Aorta (tissue), 5 donors: ENCODE measurements around the gene CUL1. TPM values are rescaled to one million over a fixed set of nuclear protein-coding genes. Genes with fewer than 3 reads are reported as not detected.
"Not testable (repeated sequence)": the region's sequence is repeated elsewhere in the genome, so short reads cannot be mapped to it uniquely, and the experiment has no call there.

Experiments used
- ATAC-seq: fragments of 200-7000 bp; cut with Tn5 transposase; one replicate; pipeline ENCODE4 v1.9.1; 2022; ENCODE audit warnings: moderate library complexity; ENCODE audit not compliant: low FRiP score
- DNase-seq, 2 donors: peaks; one replicate each; pipeline ENCODE4 v3.0.0-alpha.2; 2020
- H3K27ac ChIP-seq, 2 donors: one replicate each; pipeline ENCODE4 v1.5.1; 2013; ENCODE audit warnings: low read length in 2 of 2, mild to moderate bottlenecking in 2 of 2, moderate library complexity in 2 of 2, control low read depth in 1 of 2, inconsistent platforms in 1 of 2, low read depth in 1 of 2
- H3K27me3 ChIP-seq, 2 donors: one replicate each; pipeline ENCODE4 v1.6.1; 2013; ENCODE audit warnings: control low read depth in 1 of 2, low read length in 1 of 2, mild to moderate bottlenecking in 1 of 2, moderate library complexity in 1 of 2; ENCODE audit not compliant: insufficient read depth in 2 of 2, control insufficient read depth in 1 of 2
- H3K36me3 ChIP-seq, 2 donors: one replicate each; pipeline ENCODE4 v1.6.1; 2013; ENCODE audit warnings: control low read depth in 1 of 2, low read length in 1 of 2, mild to moderate bottlenecking in 1 of 2; ENCODE audit not compliant: insufficient read depth in 2 of 2, control insufficient read depth in 1 of 2
- H3K4me1 ChIP-seq, 2 donors: one replicate each; pipeline ENCODE4 v1.6.1; 2013; ENCODE audit warnings: low read length in 2 of 2, control low read depth in 1 of 2, mild to moderate bottlenecking in 1 of 2, moderate library complexity in 1 of 2; ENCODE audit not compliant: insufficient read depth in 2 of 2, control insufficient read depth in 1 of 2
- H3K4me3 ChIP-seq, 2 donors: one replicate each; pipeline ENCODE4 v1.5.1; 2013; ENCODE audit warnings: low read length in 2 of 2, control low read depth in 1 of 2, mild to moderate bottlenecking in 1 of 2
- H3K9me3 ChIP-seq: one replicate; pipeline ENCODE4 v1.6.1; 2013; ENCODE audit warnings: mild to moderate bottlenecking, low read length; ENCODE audit not compliant: control insufficient read depth
- WGBS, 2 donors: extraction: QIAGEN DNeasy Blood & Tissue Kit; methylation state at CpG; one replicate each; pipeline ENCODE4 v1.1.7; 2013; 5-methylcytosine and 5-hydroxymethylcytosine counted together
- intact Hi-C, 2 donors: fragments of 100-400 bp; cut with DNase I; formaldehyde crosslinking; loops; one replicate each; pipeline versions ENCODE4 v1.14.2 to v1.15.0; 2022
- polyA plus RNA-seq, 2 donors: library from polyadenylated mRNA; stranded (reverse); fragments of 200-250 nt; gene quantifications; one replicate each; pipeline ENCODE4 v1.2.3, GENCODE V29; 2013
- total RNA-seq, 2 donors: library from RNA; stranded (reverse); fragmentation: NEBNext Ultra II Directional; extraction: Animal tissue kit (Norgen Biotek cat#: 25700); gene quantifications; one replicate each; pipeline ENCODE4 v1.2.1, GENCODE V29; 2021
- donor health status: healthy with polysubstance abuse.
- donor health status: Bipolar disorder and iron deficiency.
- donor health status: DM: no; HTN: no; CAD: no.
- donor health status: DM: no; HTN: no; CAD: no.
- donor health status: DM: yes; HTN: yes; CAD: no.

Gene CUL1
- total and polyA plus RNA-seq, 4 donors: 24.5 to 49.7 (median 39.1) TPM

DNA sequence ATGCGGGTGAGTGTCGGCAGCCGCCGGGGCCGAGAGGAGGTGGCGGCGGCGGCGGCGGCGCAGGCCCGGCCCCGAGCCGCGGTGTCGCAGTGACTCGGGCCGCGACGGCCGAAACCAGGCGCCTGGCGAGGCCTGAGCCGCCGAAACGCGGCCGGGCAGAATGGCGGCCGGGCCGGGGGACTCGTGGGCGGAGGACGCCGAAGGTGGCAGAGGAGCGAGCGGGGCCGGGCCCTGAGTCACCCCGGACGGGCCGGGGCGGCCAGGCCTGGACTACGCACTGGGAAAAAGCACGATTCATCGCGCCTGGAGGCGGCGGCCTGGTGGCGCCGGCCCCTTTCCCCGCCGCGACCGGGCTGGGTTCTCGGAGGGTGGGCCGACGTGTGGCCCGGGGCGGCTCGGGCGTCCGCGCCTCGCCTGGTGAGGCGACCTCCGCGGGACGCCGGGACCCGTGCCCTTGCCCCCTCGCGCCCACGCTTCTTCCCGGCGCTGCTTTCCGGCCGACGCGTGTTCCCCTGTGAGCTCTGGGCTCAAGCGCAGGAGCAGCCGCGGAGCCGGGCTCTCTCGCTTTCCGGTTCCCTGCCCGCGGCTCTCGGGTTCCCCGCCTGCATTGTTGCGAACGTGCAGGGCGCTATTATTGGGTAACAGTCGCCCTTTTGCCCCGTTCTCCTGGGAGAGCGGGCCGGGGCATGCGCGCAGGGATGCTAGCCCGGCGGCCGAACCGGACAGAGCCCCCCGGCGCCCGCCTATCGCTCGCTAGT lies 500 bp downstream of the CUL1 start:
- H3K27ac ChIP-seq: peak overlapping the region; percentile 83 to 99
- peak overlapping the region; percentile 99 to 100 for H3K4me3 ChIP-seq
- intact Hi-C loops: loop anchor here (5.0 to 10.0 kb wide), 2 partner anchors 33 to 186 kb away; partner anchors contain the start of gene EZH2 (in 1 of the 2)
- DNase-seq (peak; percentile 72 to 88), ATAC-seq (peak; percentile 62)
- H3K36me3 ChIP-seq: no peaks in the 10 kb centered on the region
- peaks cover 7% of the 10 kb centered on the region in 2 donors for H3K4me1 ChIP-seq
- H3K9me3 ChIP-seq: no peaks in the 10 kb centered on the region
- 0 to 1% methylated on average over 68 to 107 of the region's 107 CpGs for WGBS, 2 donors
- H3K27me3 ChIP-seq: no peaks in the 10 kb centered on the region

DNA sequence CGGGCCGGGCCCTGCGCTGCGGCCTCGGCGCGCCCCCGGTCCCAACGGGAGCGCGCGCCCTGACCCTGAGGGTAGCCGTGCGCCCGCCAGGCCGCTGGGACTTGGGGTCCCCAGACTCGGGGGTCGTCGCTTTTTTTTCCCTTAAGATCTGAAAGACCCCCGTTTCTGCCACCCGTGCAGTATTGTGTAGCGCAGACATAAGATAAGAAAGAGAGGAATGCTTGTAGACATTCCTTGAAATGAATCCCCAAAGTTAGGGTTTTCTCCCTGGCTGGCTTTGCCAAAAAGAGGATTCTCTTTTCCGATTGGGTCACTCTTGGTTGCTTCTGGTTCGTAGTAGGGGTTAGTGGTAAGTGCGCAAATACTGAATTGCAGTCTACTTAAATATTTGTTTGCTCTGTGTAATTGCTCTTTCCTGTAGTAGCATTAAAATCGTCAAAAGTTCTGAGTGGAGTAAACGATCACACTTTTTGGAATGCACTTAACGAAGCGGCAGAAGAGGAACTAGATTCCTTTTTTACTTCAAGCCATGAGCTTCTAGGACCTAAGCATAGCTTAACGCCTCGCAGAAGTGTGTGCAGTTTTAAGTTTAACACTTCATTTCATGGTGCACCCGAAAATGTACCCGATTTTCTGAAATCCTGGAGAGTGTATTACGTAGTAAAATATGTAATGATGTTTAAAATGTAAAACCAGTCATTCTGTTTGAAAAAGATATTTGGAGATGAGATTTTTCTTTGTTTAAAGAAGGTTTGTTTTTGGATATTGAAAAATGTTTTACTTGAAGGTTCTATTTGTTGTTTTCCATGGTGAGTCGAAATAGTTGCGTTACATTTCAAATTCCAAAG lies 1.3 kb downstream of the CUL1 start:
- Histone ChIP-seq H3K36me3 (no peaks in the 10 kb centered on the region), H3K27ac (peak overlapping the region; percentile 83 to 99), H3K4me1 (peaks cover 7 to 10% of the 10 kb centered on the region in 2 donors), H3K4me3 (peak overlapping the region; percentile 99 to 100), H3K9me3 (no peaks in the 10 kb centered on the region), H3K27me3 (no peaks in the 10 kb centered on the region)
- DNase-seq (no peak), ATAC-seq (peak; percentile 70)
- intact Hi-C loops: loop anchor here (5.0 to 10.0 kb wide), 2 partner anchors 32 to 185 kb away; partner anchors contain the start of gene EZH2 (in 1 of the 2)
- 1% methylated on average over 29 to 36 of the region's 36 CpGs for WGBS, 2 donors

DNA sequence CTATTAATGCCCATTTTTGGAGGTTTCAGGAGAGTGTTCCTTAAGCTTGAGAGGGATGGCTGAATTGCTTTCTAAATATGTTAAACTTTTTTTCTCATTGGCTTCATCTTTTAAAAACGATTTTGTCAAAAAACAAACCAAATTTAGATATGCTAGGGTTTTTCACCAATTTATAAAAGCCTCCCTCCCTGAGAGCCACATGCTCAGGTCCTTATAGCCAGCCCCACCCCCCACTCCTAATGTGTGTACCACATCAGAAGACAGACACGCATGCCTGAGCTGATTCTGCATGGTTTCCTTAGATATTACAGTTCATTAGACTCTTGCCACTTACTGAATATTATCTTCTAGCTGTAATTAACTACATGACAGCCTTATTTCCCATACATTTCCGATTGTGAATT lies 2.0 kb downstream of the CUL1 start:
- Histone ChIP-seq H3K27me3 (no peaks in the 10 kb centered on the region), H3K36me3 (no peaks in the 10 kb centered on the region), H3K4me1 (peaks cover 7 to 10% of the 10 kb centered on the region in 2 donors), H3K27ac (no peak overlapping the region), H3K4me3 (peak overlapping the region; percentile 99 to 100), H3K9me3 (no peaks in the 10 kb centered on the region)
- WGBS, 2 donors: 3% methylated on average over 3 of the region's 3 CpGs
- intact Hi-C loops: no loop called here
- DNase-seq (no peak), ATAC-seq (no peak)

DNA sequence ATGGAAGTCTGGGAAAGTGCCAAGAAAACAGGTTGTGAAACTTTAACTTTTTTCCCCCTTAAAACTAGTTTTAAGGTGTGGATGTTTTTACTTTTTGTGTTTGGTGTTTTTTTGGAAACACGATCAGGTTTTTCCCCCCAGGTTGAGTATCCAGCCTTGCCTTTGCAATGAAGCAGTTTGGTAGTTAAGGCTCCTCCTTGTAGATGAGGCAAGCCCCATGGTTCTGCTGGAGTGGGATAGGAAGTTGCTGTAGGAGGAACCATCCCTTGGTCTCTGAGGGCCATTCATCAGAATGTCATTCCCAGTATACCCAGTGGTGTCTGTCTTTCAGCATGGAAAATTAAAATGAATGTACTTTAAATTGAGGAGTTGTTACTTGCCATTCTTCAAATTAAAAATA lies 2.7 kb downstream of the CUL1 start:
- no peaks in the 10 kb centered on the region for H3K36me3 ChIP-seq

DNA sequence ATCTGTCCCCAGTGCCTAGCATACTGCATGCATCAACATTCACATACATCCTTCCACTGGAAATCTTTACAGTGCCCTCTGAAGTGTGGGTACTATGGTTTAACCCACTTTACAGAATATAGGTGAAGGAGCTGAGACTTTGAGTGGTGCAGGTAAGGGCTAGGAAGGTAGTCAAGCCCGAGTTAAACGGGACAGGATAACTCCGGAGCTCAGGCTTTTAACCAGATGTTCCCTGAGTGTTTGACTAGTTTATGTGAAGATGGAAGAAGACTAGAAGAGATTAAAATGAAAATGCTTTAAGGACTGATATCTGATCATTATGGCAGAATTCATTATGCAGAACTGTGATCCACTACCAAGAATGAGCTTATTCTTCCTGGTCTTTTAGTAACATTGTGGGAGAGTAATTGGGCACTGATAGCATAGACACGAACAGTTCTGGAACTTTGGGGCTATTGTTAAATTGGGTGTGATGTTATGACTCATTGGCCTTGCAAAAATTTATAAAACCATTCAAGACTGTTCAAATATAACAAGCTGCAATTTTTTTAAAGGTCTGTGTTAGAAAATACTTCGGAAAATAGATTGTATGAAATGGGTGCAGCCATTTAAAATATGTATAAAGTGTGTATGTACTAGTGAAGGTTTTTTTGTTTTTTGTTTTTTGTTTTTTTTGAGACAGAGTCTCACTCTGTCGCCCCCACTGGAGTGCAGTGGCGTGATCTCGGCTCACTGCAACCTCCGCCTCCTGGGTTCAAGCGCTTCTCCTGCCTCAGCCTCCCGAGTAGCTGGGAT lies 4.4 kb downstream of the CUL1 start:
- Histone ChIP-seq H3K9me3 (no peaks in the 10 kb centered on the region), H3K27me3 (no peaks in the 10 kb centered on the region), H3K4me1 (peaks cover 7 to 10% of the 10 kb centered on the region in 2 donors), H3K36me3 (no peaks in the 10 kb centered on the region), H3K4me3 (no peak overlapping the region), H3K27ac (no peak overlapping the region)
- 80 to 82% methylated on average over 11 of the region's 11 CpGs for WGBS, 2 donors
- ATAC-seq: no peak
- intact Hi-C loops: no loop called here
- no peak for DNase-seq

More for the DNA sequence above, 2.7 kb downstream of the CUL1 start:
- DNase-seq (no peak), ATAC-seq (no peak)
- intact Hi-C loops: no loop called here
- no peak overlapping the region for H3K27ac ChIP-seq
- H3K4me3 ChIP-seq: peak overlapping the region in 1 of 2 donors; percentile 23
- H3K9me3 ChIP-seq: no peaks in the 10 kb centered on the region
- peaks cover 7 to 10% of the 10 kb centered on the region in 2 donors for H3K4me1 ChIP-seq
- 0 to 35% methylated on average over 1 of the region's 1 CpG for WGBS, 2 donors
- no peaks in the 10 kb centered on the region for H3K27me3 ChIP-seq

DNA sequence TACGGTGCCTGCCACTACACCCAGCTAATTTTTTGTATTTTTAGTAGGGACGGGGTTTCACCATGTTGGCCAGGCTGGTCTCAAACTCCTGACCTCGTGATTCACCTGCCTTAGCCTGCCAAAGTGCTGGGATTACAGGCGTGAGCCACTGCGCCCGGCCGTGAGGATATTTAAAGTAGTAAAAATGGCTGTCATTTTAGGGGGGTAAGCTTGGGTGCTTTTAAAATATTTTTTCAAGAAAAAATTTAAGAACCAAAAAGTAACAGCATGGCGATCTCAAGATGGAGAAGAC lies 4.9 kb downstream of the CUL1 start:
- WGBS, 2 donors: 81 to 86% methylated on average over 8 of the region's 8 CpGs
- H3K9me3 ChIP-seq, ATAC-seq, H3K4me1 ChIP-seq, H3K4me3 ChIP-seq, H3K27me3 ChIP-seq, H3K27ac ChIP-seq, H3K36me3 ChIP-seq, intact Hi-C loops, DNase-seq: not testable (repeated sequence)

DNA sequence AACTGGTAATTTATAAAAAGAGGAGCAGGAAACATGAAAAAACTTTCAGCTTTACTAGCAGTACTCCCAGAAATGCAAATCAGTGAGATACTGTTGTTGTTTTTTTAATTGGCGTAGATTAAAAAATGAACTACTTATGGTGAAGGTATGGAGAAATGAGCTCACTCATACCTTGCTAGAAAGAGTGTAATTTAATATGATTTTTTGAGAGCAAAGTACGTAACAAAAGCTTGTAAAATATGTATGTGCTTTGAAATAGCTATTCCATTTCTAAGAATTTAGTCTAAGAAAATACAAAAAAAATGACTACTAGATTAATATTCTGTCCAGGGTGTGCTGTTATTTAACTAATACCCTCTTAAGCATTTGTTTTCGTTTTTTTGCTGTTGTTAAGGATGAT lies 5.5 kb downstream of the CUL1 start:
- Histone ChIP-seq H3K4me1 (peaks cover 7 to 10% of the 10 kb centered on the region in 2 donors), H3K27me3 (no peaks in the 10 kb centered on the region), H3K36me3 (no peaks in the 10 kb centered on the region), H3K27ac (no peak overlapping the region), H3K9me3 (no peaks in the 10 kb centered on the region), H3K4me3 (no peak overlapping the region)
- no peak for DNase-seq
- no peak for ATAC-seq
- intact Hi-C loops: no loop called here
- 52 to 62% methylated on average over 3 of the region's 3 CpGs for WGBS, 2 donors

DNA sequence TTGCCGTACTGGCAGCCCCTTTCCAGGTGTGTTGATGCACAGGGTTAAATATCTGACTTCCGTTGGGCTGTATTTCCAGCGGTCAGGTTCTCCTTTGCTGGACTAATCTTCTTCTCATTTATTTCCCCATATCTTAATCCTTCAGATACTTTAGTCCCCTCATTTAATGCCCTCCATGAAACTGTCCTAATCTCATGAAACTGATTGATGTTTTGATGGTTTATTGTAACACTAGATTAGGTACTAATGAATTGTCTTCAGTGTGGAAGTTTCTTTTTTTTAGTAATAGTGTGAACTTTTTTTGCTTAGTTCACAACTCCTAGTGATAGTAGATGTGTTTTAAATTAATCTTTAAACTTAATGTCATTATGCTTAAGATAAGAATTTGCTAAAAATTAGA lies 6.3 kb downstream of the CUL1 start:
- Histone ChIP-seq H3K27ac (no peak overlapping the region), H3K4me3 (no peak overlapping the region), H3K36me3 (no peaks in the 10 kb centered on the region), H3K4me1 (peaks cover 7 to 14% of the 10 kb centered on the region in 2 donors), H3K9me3 (no peaks in the 10 kb centered on the region), H3K27me3 (no peaks in the 10 kb centered on the region)
- WGBS, 2 donors: 54 to 56% methylated on average over 3 of the region's 3 CpGs
- DNase-seq (no peak), ATAC-seq (no peak)
- intact Hi-C loops: no loop called here
